CD4-positive, alpha-beta T cell treated with Interleukin-17A for 1 hour (primary cell): ENCODE measurements around the gene TCF25.
"Not testable (repeated sequence)": the region's sequence is repeated elsewhere in the genome, so short reads cannot be mapped to it uniquely, and the experiment has no call there.

Experiments
- DNase-seq: peaks from one replicate; pipeline ENCODE4 v3.0.0-alpha.2; 2020

The TCF25 gene

DNA sequence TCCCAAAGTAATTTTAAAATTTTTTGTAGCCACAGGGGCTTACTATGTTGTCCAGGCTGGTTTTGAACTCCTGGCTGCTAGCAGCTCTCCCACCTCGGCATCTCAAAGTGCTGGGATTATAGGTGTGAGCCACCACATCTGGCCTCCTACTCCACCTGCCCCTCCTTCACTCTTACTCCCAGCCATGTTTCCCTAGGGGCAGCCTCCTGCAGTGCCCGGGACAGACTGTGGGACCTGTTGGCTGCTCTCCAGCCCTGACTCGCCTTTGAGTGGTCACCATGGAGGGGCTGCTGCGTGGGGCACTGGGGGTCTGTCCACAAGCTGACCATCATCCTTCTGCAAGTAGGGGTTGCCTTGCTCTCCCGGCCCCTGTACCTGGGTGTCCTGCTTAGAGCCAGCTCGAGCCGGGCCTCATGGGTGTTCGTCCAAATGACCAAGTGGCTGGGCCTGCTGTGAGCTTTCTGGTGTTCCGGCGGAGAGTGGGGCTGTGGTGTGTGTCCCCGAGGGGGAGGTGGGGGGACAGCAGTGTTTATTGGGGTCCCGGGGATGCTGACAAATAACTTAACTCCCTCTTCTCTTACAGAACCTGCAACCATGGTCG, 28.6 kb upstream of the TCF25 start:
- no peak for DNase-seq

DNA sequence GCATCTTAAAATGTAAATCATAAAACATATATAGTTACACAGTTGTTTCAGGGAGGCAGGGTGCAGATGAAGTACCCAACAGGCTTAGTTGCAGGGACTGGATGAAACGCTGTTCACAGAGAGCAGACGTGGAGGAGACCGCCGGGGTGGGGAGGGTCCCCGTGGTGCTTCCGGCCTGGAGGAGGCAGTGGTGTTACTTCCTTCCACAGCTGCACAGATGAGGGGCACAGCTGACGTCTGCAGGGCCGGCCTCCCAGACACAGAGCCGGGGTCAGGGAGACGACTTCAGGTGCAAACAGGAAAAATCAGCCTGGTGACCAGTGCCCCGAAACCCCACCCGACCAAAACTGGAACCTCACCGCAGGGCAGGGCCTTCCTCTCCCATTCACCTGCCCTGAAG, 28.0 kb upstream of the TCF25 start:
- DNase-seq = no peak

- no peak for DNase-seq
Measured at GRCh38 chr16:89847051-89847939, 26.1 kb upstream of the TCF25 start.

DNA sequence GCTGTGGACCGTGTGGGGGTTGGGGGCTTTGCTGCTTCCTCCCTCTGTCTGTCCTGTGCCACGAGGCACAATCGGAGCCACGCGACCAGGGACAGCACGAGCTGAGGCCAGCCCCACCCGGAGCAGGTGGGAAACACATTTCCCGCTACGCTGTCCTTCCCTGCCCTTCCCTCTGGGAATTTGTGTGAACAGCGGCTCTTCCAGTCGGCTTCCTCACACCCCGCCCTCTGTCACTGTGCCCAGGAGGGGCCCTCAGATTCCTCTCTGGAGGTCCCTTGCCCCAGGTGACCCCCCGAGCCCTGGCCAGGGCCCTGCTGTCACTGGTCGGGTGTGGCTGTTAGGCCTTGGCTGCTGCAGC, 25.5 kb upstream of the TCF25 start:
- DNase-seq = no peak

DNA sequence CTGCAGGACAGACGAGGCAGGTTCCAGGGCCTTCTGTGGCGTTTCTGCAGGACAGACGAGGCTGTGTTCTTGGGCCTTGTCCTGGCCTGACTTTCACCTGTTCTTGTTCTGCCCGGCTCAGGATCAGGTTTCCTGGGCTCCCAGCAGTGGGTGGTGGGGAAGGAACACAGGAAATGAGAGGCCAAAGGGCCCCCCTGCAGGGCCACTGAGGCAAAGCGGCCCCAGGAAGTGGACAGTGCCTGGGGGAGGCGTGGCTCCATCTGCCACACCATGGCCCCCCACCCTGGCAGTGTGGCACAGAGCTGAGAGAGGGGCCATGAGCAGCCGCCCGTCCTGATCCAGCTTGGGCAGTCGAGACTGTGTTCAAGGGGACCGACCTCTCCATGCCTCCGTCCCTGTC, 24.4 kb upstream of the TCF25 start:
- DNase-seq = no peak

DNA sequence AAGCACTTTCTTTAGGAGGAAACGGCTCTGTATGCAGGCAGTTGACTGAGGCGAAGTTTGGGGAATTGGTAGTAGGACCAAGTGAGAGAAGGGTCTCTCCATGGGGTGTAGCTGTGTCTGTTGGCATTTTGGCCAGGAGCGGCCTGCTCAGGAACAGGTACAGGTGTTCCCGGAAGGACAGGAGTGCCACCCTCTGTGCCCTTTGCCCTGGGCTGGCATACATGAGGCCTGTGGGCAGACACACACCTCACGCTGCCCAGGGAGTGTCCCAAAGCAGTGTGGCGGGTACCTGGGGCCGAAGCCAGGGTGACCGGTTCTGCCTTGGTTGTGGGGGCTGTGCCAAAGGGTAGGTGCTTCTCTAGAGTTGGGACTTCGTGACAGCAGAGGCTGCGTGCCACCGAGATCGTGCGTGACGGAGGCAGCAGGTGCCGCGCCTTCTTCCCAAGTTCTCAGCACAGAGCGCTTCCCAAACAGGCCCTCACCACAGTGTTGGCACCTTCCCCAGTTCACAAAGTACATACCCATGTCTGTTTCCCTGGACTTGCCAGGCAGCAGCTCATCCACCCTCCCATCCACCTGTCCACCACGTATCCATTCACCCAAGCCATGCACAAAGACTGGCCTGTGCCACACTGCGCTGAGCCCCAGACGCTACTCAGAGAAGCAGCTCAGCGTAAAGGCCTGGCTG, 19.9 kb upstream of the TCF25 start:
- DNase-seq = no peak

- DNase-seq = no peak
Measured at GRCh38 chr16:89855301-89855945, 18.0 kb upstream of the TCF25 start.

- DNase-seq = no peak
Measured at GRCh38 chr16:89855986-89856385, 17.4 kb upstream of the TCF25 start.

GRCh38 chr16:89858973-89859614, 14.3 kb upstream of the TCF25 start:
- no peak for DNase-seq

DNA sequence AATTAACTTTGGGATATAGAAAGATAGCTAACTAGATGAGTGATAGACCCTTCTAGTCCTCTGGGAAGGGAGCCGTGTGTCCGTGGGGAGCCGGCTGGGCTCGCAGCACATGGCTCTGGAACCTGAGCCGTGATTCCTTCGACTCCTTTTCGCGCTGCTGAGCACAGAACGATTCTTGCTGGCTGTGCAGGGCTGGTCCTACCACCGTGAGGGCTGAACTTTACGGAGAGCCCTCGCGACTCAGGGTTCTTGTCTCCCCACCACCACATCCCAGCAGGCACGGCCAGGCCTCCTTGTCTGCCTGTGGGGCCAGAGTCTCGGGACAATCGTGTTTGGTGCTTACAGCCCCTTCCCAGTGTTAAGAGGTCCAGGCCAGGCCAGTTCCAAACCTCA, 13.8 kb upstream of the TCF25 start:
- no peak for DNase-seq

- DNase-seq = peak; percentile 84
Measured at GRCh38 chr16:89860747-89861304, 12.6 kb upstream of the TCF25 start.

- DNase-seq = no peak
Measured at GRCh38 chr16:89861648-89862047, 11.7 kb upstream of the TCF25 start.

DNA sequence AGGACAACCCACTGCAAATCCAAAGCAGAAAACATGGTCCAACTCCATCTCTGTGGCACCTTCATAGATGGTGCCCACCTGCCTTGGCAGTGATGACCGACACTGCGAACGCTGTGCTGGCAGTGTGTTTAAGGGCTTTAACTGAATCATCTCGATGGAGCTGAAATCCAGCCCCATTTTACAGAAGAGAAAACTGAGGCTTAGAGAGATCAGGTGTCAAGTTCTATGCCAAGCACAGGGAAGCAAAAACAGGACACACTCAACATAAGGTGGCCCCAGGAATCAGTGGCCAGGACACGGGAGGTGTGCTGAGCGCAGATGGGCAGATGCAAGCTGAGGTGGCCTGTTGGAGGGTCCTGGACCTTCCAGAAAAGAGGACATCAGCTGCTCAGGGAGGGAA, 10.7 kb upstream of the TCF25 start:
- DNase-seq = no peak

DNA sequence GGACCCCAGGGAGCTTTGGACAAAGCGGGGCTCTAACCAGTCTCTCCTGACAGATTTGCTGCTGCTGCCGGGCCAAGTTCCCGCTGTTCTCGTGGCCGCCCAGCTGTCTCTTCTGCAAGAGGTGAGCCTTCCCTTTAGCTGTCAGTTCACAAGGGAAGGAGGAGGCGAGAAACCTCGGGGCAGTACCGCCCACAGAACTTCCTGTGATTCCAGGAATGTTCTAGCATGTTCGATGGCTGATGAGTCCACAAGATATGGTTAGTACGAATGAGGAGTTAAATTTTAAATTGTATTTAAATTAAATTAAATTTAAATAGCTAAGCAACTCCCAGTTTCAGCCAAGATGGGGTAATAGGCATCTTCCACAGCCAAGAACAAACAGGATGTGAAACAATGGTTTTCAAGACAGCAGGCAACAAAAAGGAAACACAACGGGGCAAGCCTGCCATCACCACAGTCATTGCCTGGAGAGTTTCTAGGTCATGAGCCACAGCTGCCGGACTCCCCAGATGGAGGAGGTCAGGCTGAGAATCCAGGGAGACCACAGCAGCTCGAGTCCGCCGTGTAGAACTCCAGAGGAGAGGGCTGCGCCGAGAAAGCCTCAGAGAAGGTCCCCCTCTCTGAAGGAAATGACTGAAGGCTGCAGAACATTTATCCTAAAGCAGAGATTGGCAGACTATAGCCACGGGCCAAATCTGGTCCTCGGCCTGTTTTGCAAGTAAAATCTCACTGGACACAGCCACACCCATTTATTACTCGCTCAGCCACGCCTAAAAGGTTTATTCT, 9.5 kb upstream of the TCF25 start:
- peak; percentile 67 for DNase-seq

- DNase-seq = no peak
Measured at GRCh38 chr16:89864527-89864820, 8.9 kb upstream of the TCF25 start.

DNA sequence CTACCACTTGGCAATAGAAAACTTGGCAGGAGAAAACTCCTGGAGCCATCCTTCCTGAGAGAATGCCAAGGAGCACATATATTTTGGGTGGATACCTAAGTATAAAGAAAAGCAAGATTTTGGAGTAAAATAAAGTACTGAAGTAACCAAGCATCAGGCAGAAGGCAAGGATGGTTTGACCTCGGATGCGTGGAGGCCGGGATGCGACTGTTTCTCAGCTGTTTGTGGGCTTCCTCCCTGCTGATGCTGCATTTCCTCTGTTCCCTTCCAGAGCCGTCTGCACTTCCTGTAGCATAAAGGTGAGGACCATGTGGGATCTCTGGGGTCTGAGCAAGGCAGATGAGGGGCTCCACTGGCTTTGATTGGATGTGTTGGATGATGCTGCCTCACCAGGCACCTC, 5.5 kb upstream of the TCF25 start:
- no peak for DNase-seq

- DNase-seq = no peak
Measured at GRCh38 chr16:89869911-89870310, 3.5 kb upstream of the TCF25 start.

GRCh38 chr16:89870440-89870839, 3.0 kb upstream of the TCF25 start:
- DNase-seq = no peak

DNA sequence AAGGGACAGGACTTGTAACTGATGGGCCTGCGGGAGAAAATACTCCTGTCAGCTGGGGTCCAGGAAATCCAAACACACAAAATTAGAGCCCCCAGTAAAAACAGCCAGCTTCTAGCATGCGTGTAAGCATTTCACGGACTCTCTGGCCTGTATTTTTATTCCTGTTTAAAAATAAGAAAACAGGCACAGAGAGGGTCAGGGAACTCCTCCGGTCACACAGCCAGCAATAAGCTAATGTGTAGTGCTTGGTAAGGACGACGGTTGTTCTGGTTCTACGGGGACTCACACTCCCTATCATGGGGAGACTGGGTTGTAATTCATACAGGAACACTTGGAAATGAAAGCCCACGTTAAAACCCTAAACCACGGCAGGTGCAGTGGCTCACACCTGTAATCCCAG, 1.5 kb upstream of the TCF25 start:
- DNase-seq = no peak

DNA sequence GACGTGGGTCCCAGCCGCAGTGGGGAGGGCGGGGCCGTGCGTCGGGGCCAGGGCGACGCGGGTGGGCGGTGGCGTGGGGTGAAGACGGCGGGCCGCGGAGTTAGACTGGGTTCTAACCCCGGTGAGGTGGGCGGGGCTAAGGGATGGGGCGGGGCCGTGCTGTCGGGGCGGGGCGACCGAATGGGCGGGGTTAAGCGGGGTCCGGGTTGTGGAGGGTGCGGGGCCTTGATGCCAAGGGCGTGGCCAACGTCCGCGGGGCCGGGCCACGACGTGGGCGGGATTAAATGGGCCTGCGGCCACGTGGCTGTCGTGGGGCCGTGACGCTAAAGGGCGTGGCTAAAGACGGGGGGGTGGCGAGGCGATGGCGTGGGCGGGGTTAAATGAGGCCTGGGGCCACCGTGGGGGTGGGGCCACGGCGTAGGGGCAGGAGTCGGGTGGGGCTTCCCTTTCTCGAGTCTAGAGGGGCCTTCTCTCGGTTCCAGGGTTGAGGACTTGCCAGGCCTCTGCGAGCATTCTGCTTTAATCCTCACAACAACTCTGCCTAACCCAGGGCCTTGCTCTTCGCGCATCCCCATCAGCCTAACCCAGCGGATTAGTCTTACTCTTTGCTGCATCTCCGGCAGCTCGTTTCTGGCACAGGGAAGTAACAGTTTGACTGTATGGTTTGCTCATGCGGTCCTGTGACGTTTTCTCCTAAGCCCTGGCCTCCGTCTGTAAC, 739 bp downstream of the TCF25 start:
- DNase-seq = peak; percentile 96

- DNase-seq = not testable (repeated sequence)
Measured at GRCh38 chr16:89879123-89879522, 5.7 kb downstream of the TCF25 start.
